HG03565 (cell line): Measurements from ENCODE around the gene ITGA8.

ENCODE experiments used
- ATAC-seq: cut with Tn5 transposase; IDR thresholded peaks from one replicate; pipeline ENCODE4 v1.9.1; 2021; ENCODE audit warnings: mild to moderate bottlenecking, moderate library complexity; ENCODE audit not compliant: unreplicated experiment

Gene ITGA8

DNA sequence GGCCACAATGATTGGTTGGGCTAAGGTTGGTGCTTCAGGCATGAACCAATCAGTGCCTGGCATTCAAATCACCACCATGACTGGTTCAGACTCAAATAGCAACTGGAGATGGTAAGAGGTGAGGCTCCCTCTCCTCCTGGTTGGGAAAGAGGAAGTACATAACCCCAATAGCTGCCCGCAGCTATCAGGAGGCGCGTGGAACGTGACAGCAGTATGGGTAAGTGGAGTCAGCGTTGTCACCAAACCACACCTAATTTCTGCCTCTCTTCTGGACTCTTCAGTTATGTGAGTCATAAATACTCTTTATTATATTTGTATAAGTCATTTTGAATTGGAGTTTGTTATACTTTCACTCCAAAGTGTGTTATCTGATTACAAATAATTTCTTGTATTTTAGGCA, 17.9 kb upstream of the ITGA8 start:
- no peak for ATAC-seq

DNA sequence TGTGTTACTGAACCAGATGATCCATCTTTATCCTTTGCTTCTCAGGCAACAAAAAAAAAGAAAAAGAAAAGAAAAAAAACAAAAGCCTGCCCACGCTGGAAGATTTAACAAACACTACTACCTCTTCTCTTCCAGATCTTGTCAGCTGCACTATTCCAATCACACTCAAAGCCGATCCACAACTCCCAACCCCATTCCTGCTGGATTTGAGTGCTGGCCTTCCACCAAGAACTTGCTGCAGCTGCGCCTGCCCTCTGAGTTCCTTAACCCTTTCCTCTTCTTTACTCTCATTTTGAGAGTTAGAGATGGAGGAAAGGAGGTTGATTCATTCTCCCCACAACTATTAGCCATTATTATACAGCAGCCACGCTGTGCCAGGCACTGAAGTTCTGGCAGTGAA, 16.0 kb upstream of the ITGA8 start:
- no peak for ATAC-seq

GRCh38 chr10:15730341-15730740, 10.6 kb upstream of the ITGA8 start:
- no peak for ATAC-seq

DNA sequence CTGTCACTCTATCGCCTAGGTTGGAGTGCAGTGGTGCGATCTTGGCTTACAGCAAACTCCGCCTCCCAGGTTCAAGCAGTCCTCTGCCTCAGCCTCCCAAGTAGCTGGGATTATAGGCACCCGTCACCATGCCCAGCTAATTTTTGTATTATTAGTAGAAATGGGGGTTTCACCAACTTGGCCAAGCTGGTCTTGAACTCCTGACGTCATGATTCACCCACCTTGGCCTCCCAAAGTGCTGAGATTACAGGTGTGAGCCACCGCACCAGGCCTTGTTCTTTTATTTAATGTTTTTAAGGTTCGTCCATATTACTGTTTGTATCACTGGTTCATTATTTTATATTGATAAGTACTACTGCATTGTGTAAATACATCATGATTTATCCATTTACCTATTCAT, 10.2 kb upstream of the ITGA8 start:
- ATAC-seq, result no peak

- ATAC-seq, result no peak
Observed at GRCh38 chr10:15726042-15726441, 6.3 kb upstream of the ITGA8 start.

DNA sequence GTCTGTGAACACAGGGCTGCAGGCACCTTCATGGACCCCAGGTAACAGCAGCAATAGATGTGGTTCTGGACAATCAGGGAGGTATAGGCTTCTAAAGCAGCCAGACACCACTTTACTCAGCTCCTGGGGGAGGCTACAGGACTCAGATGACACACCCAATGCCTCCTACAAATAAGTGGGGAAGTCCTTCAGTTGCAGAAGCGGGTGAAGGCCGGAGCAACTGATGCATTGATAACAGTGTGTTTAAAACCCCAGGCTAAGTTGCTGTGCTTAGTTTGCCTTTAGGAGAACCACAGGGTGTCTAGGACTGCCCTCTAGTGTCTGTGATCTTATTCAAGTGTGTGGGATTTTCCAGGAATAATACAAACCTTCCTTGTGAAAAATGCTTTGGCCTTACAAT, 5.9 kb upstream of the ITGA8 start:
- no peak for ATAC-seq

- no peak for ATAC-seq
Observed at GRCh38 chr10:15724683-15725082, 5.0 kb upstream of the ITGA8 start.

GRCh38 chr10:15723803-15724202, 4.1 kb upstream of the ITGA8 start:
- ATAC-seq, result no peak

GRCh38 chr10:15720635-15721287, 1.0 kb upstream of the ITGA8 start:
- no peak for ATAC-seq

DNA sequence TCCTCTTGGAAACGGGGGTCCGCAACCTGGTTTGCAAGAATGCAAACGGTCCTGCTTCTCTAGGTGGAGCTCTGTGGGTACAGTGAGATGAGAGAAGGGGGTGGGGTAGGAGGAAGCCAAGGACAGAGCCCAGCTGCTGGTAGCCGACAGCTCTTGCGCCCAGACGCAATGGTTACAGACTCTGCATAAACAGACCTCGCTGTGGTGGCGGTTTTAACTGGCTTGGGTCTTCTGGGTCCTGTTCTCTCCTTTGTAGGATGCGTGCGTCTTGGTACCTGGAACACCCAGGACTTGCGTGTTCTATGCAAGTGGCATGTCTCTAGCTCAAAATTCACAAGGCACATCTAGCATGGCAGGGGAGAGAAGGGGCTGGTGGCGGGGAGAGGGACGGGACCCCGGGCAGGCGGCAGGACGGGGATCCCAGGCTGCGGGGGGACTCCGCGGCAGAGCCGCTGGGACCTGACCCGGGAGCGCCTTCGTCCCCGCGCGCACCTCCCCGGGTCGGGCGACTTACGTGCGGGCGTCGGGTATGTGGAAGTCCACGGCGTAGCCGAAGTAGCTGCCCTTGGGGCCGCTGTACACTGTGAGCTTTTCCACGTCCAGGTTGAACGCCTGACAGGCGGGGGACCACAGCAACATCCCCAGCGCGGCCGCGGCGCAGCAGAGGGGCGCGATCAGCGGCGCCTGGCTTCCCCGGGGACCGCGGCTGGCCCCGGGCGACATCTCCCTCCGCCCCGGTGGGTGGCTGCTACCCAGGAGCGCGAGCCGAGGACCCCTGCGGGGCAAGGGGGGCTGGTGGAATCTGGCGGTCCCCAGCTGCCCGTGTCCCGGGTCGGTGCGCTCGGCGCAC, 448 bp downstream of the ITGA8 start:
- no peak for ATAC-seq

DNA sequence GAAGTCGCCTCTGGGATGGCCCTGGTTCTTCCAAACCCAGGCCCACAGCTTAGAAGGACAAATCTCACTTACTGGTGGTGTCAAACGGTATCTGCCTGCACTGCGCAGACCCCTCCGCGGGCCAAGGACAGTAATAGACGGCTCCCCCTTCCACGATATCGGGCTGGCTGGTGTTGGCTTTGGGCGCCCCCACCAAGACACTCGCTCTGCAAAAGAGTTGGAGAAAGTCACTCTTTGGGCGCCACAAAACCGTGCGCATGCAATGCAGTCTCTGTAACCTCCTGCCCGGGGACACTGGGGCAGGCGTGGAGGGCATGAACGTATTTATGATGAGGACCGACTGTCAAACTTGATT, 1.1 kb downstream of the ITGA8 start:
- no peak for ATAC-seq

GRCh38 chr10:15715619-15716227, 4.0 kb downstream of the ITGA8 start:
- no peak for ATAC-seq

- ATAC-seq, result no peak
Observed at GRCh38 chr10:15714847-15715246, 4.9 kb downstream of the ITGA8 start.

- no peak for ATAC-seq
Observed at GRCh38 chr10:15712883-15713282, 6.8 kb downstream of the ITGA8 start.

DNA sequence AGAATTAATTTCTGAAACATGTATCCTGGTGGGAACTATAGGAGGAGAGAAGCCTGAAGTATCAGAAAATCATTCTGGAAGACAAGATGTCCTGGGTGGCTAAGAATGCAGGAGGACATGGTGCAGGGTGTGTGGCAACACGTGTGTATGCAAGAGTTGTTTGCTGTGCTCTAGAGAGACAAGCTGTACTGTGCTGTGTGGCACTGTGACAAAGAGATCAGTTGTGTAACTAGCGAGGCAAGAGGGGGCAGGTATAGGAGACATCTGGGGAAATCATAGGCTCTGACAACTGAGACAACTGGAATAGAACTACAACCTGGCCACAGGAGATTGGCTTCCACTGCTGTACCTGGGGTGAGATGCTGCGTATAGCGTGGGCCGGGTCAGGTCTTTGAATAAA, 9.3 kb downstream of the ITGA8 start:
- ATAC-seq, result no peak

DNA sequence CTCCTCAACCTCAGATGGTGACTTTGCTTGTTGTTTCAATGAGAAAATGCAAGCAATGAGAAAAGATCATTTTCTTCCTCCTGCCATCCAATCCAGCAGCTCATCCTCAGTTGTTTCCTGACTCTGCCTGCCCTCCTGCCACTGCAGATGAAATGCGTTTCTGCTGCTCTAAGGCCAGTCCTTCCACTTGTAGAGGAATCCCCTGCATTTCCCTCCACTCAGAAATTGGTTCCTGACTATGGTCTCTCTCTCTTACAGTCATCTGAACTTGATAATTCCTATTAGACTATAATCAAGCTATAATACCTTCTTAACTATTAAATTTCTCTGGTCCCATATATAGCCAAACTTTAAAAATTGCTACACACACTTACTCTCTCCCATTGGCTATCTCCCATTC, 14.4 kb downstream of the ITGA8 start:
- ATAC-seq, result no peak

- no peak for ATAC-seq
Observed at GRCh38 chr10:15704581-15704968, 15.1 kb downstream of the ITGA8 start.

DNA sequence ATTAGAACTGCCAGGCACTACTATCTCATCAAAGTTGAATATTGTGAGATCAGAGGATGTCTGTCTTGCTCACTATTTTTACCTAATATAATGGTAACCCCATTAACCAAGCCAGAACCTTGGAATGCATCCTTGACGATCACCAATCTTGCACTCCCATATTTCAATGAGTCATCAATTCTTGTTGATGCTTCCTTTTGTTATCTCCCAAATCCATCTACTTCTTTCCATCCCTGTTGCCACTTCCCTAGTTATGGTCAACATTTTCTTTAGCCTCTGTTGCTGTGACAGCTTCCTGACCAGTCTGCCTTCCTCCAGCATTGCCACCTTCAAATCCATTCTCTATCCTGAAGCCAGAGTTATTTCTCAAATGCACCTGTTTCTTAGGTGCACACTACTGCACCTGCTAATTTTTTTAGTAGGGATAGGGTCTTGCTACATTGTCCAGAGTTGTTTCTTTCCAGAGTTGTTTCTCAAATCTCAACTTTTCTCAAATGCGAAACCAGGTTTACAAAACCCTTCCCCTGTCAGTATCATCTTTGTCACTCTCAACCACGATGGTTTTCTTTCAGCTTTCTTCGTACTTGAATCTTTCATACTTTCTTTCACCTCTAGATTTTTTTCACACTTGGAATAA, 15.7 kb downstream of the ITGA8 start:
- no peak for ATAC-seq

- no peak for ATAC-seq
Observed at GRCh38 chr10:15703151-15703880, 16.4 kb downstream of the ITGA8 start.

GRCh38 chr10:15700078-15700674, 19.5 kb downstream of the ITGA8 start:
- no peak for ATAC-seq

DNA sequence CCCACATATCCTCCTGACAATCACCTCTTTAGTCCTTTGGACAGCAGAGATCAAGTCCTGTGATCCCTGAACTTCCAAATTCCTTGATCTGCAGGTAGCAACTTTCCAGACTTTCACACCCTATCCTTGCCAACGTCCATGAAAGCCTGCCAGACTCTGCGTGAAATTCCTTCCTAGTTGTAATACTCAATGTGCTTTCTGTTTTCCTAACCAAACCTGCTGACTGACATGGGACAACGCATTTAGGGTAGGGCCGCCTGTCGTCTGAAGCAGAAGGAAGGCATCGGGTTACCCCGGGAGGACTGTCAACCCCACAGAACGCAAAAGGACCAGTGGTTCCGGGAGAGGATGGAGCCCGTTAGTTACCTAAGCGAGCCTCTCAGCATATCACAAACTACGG, 23.9 kb downstream of the ITGA8 start:
- ATAC-seq, result no peak
